Left kidney (tissue), 8 donors: ENCODE data around the gene TMEM132A. TPM values are rescaled to one million over a fixed set of nuclear protein-coding genes. Genes with fewer than 3 reads are reported as not detected.

ENCODE experiments used
- DNase-seq: peaks from one replicate; pipeline ENCODE4 v3.0.0-alpha.2; 2013
- long read RNA-seq, 8 donors: transcript quantifications; one replicate each; lab custom pipeline, GENCODE V29; 2026
- polyA plus RNA-seq: library from polyadenylated mRNA; unstranded; fragments of 120-200 nt; gene quantifications from one replicate; pipeline ENCODE4 v1.2.1, GENCODE V29; 2013; ENCODE audit not compliant: insufficient read length

TMEM132A gene
- polyA plus RNA-seq = 58.7 TPM
- long read RNA-seq, donor 1, transcript TMEM132A-201 (11 exons, 3,480 nt) = major isoform, 5 of 38 reads
- long read RNA-seq, donor 1, partial matches to known transcripts = 27 of 38 reads
- long read RNA-seq, donor 1, other reads (novel, unspliced or antisense) = 0 of 38 reads
- long read RNA-seq, donor 2, partial matches to known transcripts = 18 of 26 reads
- long read RNA-seq, donor 2, other reads (novel, unspliced or antisense) = 0 of 26 reads
- long read RNA-seq, donor 3, partial matches to known transcripts = 0 of 4 reads
- long read RNA-seq, donor 3, other reads (novel, unspliced or antisense) = 0 of 4 reads
- long read RNA-seq, donor 4, partial matches to known transcripts = 0 of 1 reads
- long read RNA-seq, donor 4, other reads (novel, unspliced or antisense) = 0 of 1 reads
- long read RNA-seq, donor 5, transcript TMEM132A-201 (11 exons, 3,480 nt) = major isoform, 7 of 12 reads
- long read RNA-seq, donor 5, transcript TMEM132A-202 (11 exons, 3,346 nt) = minor isoform, 5 of 12 reads
- long read RNA-seq, donor 5, partial matches to known transcripts = 0 of 12 reads
- long read RNA-seq, donor 5, other reads (novel, unspliced or antisense) = 0 of 12 reads
- long read RNA-seq, donor 6, transcript TMEM132A-201 (11 exons, 3,480 nt) = major isoform, 5 of 23 reads
- long read RNA-seq, donor 6, transcript TMEM132A-202 (11 exons, 3,346 nt) = major isoform, 5 of 23 reads
- long read RNA-seq, donor 6, partial matches to known transcripts = 12 of 23 reads
- long read RNA-seq, donor 6, other reads (novel, unspliced or antisense) = 0 of 23 reads
- long read RNA-seq, donor 7, transcript TMEM132A-202 (11 exons, 3,346 nt) = major isoform, 6 of 19 reads
- long read RNA-seq, donor 7, partial matches to known transcripts = 11 of 19 reads
- long read RNA-seq, donor 7, other reads (novel, unspliced or antisense) = 0 of 19 reads
- long read RNA-seq, donor 8, partial matches to known transcripts = 0 of 1 reads
- long read RNA-seq, donor 8, other reads (novel, unspliced or antisense) = 0 of 1 reads

- peak; percentile 71 for DNase-seq
Observed at GRCh38 chr11:60924110-60924905, at the start of gene TMEM132A. TSS of gene TMEM132A (plus strand) at chr11:60924460. CDS start at chr11:60924634, 174 bp downstream.

- DNase-seq = no peak
Observed at GRCh38 chr11:60875366-60876167, 48.7 kb upstream of the TMEM132A start.

- no peak for DNase-seq
Observed at GRCh38 chr11:60876168-60876485, 48.1 kb upstream of the TMEM132A start.

- DNase-seq = no peak
Observed at GRCh38 chr11:60878245-60879101, 45.8 kb upstream of the TMEM132A start.

GRCh38 chr11:60879104-60879503 lies 45.2 kb upstream of the TMEM132A start:
- DNase-seq = no peak

GRCh38 chr11:60879971-60880588 lies 44.2 kb upstream of the TMEM132A start:
- DNase-seq = no peak

GRCh38 chr11:60880643-60881282 lies 43.5 kb upstream of the TMEM132A start:
- no peak for DNase-seq

- DNase-seq = no peak
Observed at GRCh38 chr11:60887556-60887955, 36.7 kb upstream of the TMEM132A start.

GRCh38 chr11:60889869-60890311 lies 34.4 kb upstream of the TMEM132A start:
- DNase-seq = no peak

GRCh38 chr11:60890696-60891095 lies 33.6 kb upstream of the TMEM132A start:
- no peak for DNase-seq

- DNase-seq = no peak
Observed at GRCh38 chr11:60891103-60891741, 33.0 kb upstream of the TMEM132A start.

- DNase-seq = no peak
Observed at GRCh38 chr11:60895687-60896086, 28.6 kb upstream of the TMEM132A start.

- DNase-seq = no peak
Observed at GRCh38 chr11:60897496-60897895, 26.8 kb upstream of the TMEM132A start.

- DNase-seq = no peak
Observed at GRCh38 chr11:60899046-60899936, 25.0 kb upstream of the TMEM132A start.

GRCh38 chr11:60899977-60900376 lies 24.3 kb upstream of the TMEM132A start:
- no peak for DNase-seq

- no peak for DNase-seq
Observed at GRCh38 chr11:60900673-60901404, 23.4 kb upstream of the TMEM132A start.

GRCh38 chr11:60902625-60903024 lies 21.6 kb upstream of the TMEM132A start:
- DNase-seq = no peak
